ENCODE measurements around the gene DENND1C.

DENND1C gene

DNA sequence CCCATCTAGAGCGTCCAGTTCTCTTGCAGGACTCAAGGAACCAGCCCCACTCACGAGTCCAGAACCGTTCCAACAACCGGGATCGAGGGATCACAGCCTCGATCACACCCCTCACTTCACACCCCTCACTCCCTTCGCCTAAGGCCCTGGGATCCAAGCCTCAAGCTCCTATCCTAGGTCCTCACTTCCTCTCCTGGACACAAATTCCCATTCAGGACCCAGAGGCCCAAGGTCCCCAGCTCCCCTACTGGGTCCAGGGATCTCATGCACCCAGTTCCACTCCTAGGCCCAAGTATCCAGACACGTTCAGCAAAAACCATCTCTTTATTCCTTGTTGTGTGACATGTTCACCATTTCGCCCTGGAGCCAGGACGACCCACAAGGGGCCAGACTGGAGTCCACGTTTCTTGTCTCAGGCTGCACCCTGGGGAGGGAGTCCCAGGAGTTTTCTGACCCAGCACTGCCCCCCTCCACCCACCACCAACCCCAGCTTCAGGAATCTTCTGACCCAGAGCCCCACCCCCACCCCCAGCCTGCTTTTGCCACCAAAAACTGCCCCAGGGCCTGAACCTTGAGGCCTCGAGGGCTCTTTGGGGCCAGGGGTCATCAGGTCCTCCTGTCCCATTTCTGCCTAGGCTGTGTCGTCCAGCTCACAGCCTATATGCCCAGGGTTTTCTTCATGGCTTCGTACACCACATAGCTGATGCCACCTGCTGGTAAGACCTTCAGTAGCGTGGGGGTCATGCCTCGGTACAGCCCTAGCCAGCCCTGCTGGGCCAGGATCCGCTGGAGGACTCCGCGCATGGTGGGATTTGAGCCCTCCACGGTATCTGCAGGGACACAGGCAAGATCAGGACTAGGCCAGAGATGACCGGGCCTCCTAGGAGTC lies 55.6 kb downstream of the DENND1C start:
- in situ Hi-C loops (cut with MboI; ENCODE audit: low sequenced_read_pairs), result no loop called here

DNA sequence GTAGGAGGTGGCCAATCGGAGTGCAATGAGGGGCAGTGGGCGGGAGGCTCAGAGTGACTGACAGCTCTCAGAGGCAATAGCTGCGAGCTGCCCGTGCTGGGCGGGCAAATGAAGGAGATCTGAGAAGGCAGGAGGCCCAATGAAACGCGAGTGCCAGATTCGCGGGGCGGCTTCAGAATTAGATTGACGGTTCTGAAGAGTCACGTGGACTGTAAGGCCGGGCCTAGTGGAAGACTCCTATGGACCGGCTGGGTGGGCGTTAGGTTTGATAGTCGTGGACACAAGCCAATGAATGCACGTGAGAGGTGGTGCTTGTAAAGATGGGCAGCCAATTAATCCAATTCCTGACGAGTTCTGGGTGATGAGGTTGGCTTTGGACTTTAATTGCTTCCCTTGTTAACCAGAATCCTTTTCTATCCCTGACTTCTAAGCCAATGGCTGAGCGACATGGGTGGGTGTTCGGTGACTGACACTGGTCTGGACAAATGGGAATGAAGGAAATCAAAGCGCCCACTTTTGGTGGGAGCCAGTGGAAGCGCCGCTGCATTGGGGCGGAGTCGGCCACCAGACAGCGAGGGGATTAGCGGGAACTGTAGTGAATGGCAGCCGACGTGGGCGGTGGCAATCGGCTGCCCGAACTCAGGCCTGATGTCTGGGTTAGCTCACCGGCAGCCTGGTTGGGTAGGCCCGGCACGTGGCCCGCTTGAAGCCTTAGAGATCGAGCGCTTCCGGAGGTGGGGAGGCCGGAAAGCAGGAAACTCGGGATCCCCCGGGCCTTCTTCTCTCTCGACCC lies 56.5 kb downstream of the DENND1C start:
- in situ Hi-C loops (cut with MboI; ENCODE audit: low sequenced_read_pairs), result no loop called here

- in situ Hi-C loops (cut with MboI; ENCODE audit: low sequenced_read_pairs), result no loop called here
Observed at GRCh38 chr19:6424195-6424938, 57.2 kb downstream of the DENND1C start, which contains the start of gene KHSRP. KHSRP (minus strand) TSS chr19:6424811; CDS start chr19:6424701, 110 bp downstream.

DNA sequence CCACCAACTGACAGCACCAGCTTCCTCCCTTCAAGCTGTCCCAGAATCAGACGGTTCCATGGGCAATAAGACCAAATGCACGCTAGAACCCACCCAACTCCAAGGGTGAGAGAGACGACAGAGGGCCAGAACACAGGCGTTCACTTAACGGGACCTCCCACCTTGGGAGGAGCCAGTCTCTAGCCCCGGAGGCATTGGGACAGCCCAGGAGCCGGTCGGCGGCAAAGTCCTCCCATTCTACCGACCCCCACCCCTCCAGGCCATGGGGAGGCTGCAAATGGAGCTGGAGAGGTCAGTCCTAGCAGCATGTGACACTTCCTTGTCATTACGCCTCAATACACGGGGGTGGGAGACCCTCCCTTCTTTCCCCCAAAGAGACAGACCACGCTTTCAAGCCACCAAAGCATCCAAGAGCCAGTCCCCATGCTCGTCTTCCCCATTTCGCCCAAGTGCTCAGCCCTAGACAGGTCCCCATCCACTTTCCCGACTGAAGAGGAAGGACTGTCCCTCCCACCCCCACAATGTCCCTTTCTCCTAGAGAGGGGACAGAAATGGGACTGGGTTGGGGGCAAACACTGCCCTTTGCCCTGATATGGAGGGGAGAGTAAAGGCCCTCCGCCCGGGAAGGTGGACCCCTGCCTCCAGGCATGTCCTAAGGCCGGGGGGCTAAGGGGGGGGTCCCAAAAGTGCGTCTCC lies 57.9 kb downstream of the DENND1C start:
- in situ Hi-C loops (cut with MboI; ENCODE audit: low sequenced_read_pairs), result no loop called here

DNA sequence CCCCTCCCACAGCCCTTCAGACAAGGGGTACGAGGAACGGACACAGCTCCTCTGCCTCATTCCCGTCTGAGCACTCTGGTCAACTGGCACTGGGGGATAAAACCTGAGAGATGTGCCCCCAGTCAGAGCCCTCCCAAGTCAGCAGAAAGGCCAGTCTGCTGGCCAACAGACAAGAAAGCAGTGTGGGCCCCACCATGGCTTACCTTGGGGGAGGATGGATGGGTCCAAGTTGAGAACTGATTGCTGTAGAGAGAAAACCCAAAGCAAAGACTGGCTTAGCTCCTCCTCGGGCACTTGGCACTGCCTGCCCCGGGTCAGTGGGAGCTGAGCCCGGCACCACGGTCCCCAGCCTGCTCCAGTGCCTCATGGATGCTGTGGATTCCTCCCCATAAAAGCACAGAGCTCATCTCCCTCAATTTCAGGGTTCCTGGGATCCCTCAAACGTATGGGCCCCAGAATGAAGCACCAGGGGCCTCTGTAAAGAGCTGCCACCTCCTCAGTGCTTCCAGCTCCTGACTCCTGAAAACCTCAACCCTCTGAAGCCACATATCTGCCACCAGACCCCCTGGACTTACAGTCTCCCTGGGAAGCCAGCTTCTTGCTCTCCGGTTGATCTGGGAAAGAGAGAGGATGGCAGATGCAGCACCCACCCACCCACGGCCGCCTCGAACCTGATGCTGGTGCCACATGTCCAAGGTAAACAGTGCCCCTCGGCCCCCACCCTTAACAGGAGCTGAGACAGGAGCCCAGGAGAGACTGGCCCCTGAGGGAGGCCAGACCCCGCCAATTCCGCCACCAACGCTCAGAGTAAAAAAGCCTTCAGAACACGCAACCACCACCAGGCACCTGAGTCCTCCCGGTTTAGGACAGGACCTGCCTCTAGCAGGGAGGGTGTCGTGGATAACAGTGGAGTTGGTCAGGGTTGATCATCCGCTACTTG lies 60.2 kb downstream of the DENND1C start:
- in situ Hi-C loops (cut with MboI; ENCODE audit: low sequenced_read_pairs), result no loop called here

DNA sequence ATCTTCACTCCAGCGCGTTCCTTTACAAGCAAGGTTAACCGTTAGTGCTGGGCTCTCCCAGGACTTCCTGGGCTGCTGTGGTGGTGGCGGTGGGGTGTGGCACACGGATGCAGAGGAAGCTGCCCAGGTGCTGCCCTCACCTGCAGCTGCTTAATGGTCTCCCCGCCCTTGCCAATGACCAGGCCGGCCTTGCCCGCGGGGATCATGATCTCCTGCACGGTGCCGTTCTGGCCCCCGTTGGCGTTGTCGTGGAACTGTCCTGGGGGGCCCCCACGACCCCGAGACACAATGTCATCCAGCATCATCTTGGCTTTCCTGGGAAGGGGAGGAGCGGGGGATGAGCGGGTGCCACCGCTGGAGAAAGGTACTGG lies 63.0 kb downstream of the DENND1C start:
- in situ Hi-C loops (cut with MboI; ENCODE audit: low sequenced_read_pairs), result no loop called here

DNA sequence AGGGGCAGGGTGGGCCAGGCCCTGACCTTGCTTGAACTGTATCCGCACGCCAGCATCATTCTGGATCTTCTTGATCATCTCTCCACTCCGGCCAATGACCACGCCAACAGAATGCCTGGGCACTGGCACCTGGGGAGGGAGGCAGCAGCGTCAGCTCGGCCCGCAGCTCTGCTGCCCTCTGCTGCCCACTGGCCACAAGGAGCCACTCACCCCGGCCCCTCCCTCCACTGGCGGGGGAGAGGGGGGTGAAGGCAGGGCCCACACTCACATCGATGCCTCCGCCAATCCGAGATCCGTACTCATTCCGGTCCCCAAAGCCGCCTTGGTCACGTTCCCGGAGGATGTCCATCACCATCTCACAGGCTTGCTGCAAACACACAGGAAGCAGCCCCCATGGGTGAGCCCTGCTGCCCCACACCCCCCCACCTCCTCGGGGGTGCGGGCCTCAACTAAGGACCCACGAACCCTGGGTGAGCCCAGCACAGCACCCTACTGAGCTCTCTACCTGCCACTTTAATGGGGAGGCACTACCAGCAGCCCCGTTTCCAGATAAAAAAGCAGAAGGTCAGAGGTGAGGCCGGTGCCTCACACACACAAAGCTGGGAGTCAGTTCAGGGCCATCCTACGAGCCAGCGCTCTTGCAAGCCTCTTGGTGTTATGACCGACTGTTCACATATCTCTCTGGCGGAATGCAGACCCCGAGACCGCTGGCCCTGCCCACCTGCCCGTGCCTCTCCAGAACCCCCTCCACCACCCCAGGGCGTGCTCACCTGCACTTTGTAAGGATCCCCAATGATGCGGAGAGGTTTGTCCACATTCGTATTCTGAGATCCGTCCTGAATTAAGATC lies 63.6 kb downstream of the DENND1C start:
- in situ Hi-C loops (cut with MboI; ENCODE audit: low sequenced_read_pairs), result no loop called here
